ENCODE data around the gene CAMK2B. TPM values are rescaled to one million over a fixed set of nuclear protein-coding genes. Genes with fewer than 3 reads are reported as not detected.

CAMK2B gene
- total RNA-seq, 1 experiment from 2014 or later = not detected

- Histone ChIP-seq H3K27me3 (ENCODE audit: low read length) (no peaks in the 10 kb centered on the region), H3K79me2 (ENCODE audit: low read length) (no peaks in the 10 kb centered on the region), H3K9me3 (ENCODE audit: low read length) (no peaks in the 10 kb centered on the region), H3K4me2 (ENCODE audit: low read depth, low read length, poor library complexity, severe bottlenecking) (no peak overlapping the region), H3K4me1 (ENCODE audit: low read length) (no peaks in the 10 kb centered on the region), H4K20me1 (ENCODE audit: insufficient read depth, low read depth, low read length) (no peaks in the 10 kb centered on the region), H3K9me2 (replicated peaks; ENCODE audit: insufficient read depth, low read length) (no peaks in the 10 kb centered on the region), H3K36me3 (ENCODE audit: insufficient read depth, low read length) (no peaks in the 10 kb centered on the region), H2AFZ (ENCODE audit: low read length) (no peak overlapping the region), H3K27ac (ENCODE audit: low read length) (no peak overlapping the region), H3K4me3 (ENCODE audit: low read length) (no peak overlapping the region), H3K9ac (ENCODE audit: low read length) (no peak overlapping the region)
- no peak for DNase-seq
These were observed 135.2 kb downstream of the CAMK2B start for GRCh38 chr7:44189993-44190872.

GRCh38 chr7:44189286-44189992 is 136.0 kb downstream of the CAMK2B start, which contains the start of gene GCK:
Gene GCK, minus strand, starts transcription at chr7:44189439. Its CDS starts 486 bp downstream, at chr7:44188953.
- H2AFZ ChIP-seq (ENCODE audit: low read length) = no peak within 1 kb of the TSS
- H3K4me3 ChIP-seq (ENCODE audit: low read length) = no peak within 1 kb of the TSS
- H3K79me2 ChIP-seq (ENCODE audit: low read length) = no peaks in the 10 kb centered on the region
- H3K9ac ChIP-seq (ENCODE audit: low read length) = no peak within 1 kb of the TSS
- H3K4me1 ChIP-seq (ENCODE audit: low read length) = no peaks in the 10 kb centered on the region
- no peaks in the 10 kb centered on the region for H3K9me3 ChIP-seq (ENCODE audit: low read length)
- no peaks in the 10 kb centered on the region for H3K36me3 ChIP-seq (ENCODE audit: insufficient read depth, low read length)
- no peaks in the 10 kb centered on the region for H3K9me2 ChIP-seq (replicated peaks; ENCODE audit: insufficient read depth, low read length)
- DNase-seq = no peak
- no peak within 1 kb of the TSS for H3K27ac ChIP-seq (ENCODE audit: low read length)
- H3K4me2 ChIP-seq (ENCODE audit: low read depth, low read length, poor library complexity, severe bottlenecking) = no peak within 1 kb of the TSS
- no peaks in the 10 kb centered on the region for H4K20me1 ChIP-seq (ENCODE audit: insufficient read depth, low read depth, low read length)
- H3K27me3 ChIP-seq (ENCODE audit: low read length) = no peaks in the 10 kb centered on the region

- Histone ChIP-seq H3K4me2 (ENCODE audit: low read depth, low read length, poor library complexity, severe bottlenecking) (no peak overlapping the region), H3K4me3 (ENCODE audit: low read length) (no peak overlapping the region), H3K27ac (ENCODE audit: low read length) (no peak overlapping the region), H3K9me2 (replicated peaks; ENCODE audit: insufficient read depth, low read length) (no peaks in the 10 kb centered on the region), H3K27me3 (ENCODE audit: low read length) (no peaks in the 10 kb centered on the region), H3K9me3 (ENCODE audit: low read length) (no peaks in the 10 kb centered on the region), H4K20me1 (ENCODE audit: insufficient read depth, low read depth, low read length) (no peaks in the 10 kb centered on the region), H3K9ac (ENCODE audit: low read length) (no peak overlapping the region), H3K36me3 (ENCODE audit: insufficient read depth, low read length) (no peaks in the 10 kb centered on the region), H3K79me2 (ENCODE audit: low read length) (no peaks in the 10 kb centered on the region), H2AFZ (ENCODE audit: low read length) (no peak overlapping the region), H3K4me1 (ENCODE audit: low read length) (no peaks in the 10 kb centered on the region)
- no peak for DNase-seq
These were observed 136.7 kb downstream of the CAMK2B start for GRCh38 chr7:44188480-44189225.

- no peaks in the 10 kb centered on the region for H4K20me1 ChIP-seq (ENCODE audit: insufficient read depth, low read depth, low read length)
- H3K27ac ChIP-seq (ENCODE audit: low read length) = no peak overlapping the region
- no peaks in the 10 kb centered on the region for H3K27me3 ChIP-seq (ENCODE audit: low read length)
- no peaks in the 10 kb centered on the region for H3K36me3 ChIP-seq (ENCODE audit: insufficient read depth, low read length)
- no peaks in the 10 kb centered on the region for H3K4me1 ChIP-seq (ENCODE audit: low read length)
- no peaks in the 10 kb centered on the region for H3K9me3 ChIP-seq (ENCODE audit: low read length)
- no peak for DNase-seq
- H2AFZ ChIP-seq (ENCODE audit: low read length) = no peak overlapping the region
- H3K4me2 ChIP-seq (ENCODE audit: low read depth, low read length, poor library complexity, severe bottlenecking) = no peak overlapping the region
- no peaks in the 10 kb centered on the region for H3K79me2 ChIP-seq (ENCODE audit: low read length)
- H3K9ac ChIP-seq (ENCODE audit: low read length) = no peak overlapping the region
- no peak overlapping the region for H3K4me3 ChIP-seq (ENCODE audit: low read length)
- H3K9me2 ChIP-seq (replicated peaks; ENCODE audit: insufficient read depth, low read length) = no peaks in the 10 kb centered on the region
These were observed 137.6 kb downstream of the CAMK2B start for GRCh38 chr7:44187636-44188416.

- Histone ChIP-seq H3K27me3 (ENCODE audit: low read length) (no peaks in the 10 kb centered on the region), H3K27ac (ENCODE audit: low read length) (no peak overlapping the region), H3K9me3 (ENCODE audit: low read length) (no peaks in the 10 kb centered on the region), H2AFZ (ENCODE audit: low read length) (no peak overlapping the region), H3K9ac (ENCODE audit: low read length) (no peak overlapping the region), H3K9me2 (replicated peaks; ENCODE audit: insufficient read depth, low read length) (no peaks in the 10 kb centered on the region), H3K4me2 (ENCODE audit: low read depth, low read length, poor library complexity, severe bottlenecking) (no peak overlapping the region), H3K79me2 (ENCODE audit: low read length) (no peaks in the 10 kb centered on the region), H3K4me1 (ENCODE audit: low read length) (no peaks in the 10 kb centered on the region), H3K4me3 (ENCODE audit: low read length) (no peak overlapping the region), H4K20me1 (ENCODE audit: insufficient read depth, low read depth, low read length) (no peaks in the 10 kb centered on the region), H3K36me3 (ENCODE audit: insufficient read depth, low read length) (no peaks in the 10 kb centered on the region)
- no peak for DNase-seq
These were observed 138.7 kb downstream of the CAMK2B start for GRCh38 chr7:44186736-44187135.

GRCh38 chr7:44185729-44186128 is 139.7 kb downstream of the CAMK2B start:
- no peaks in the 10 kb centered on the region for H3K4me1 ChIP-seq (ENCODE audit: low read length)
- no peak overlapping the region for H3K4me2 ChIP-seq (ENCODE audit: low read depth, low read length, poor library complexity, severe bottlenecking)
- H2AFZ ChIP-seq (ENCODE audit: low read length) = no peak overlapping the region
- no peak overlapping the region for H3K9ac ChIP-seq (ENCODE audit: low read length)
- H3K9me3 ChIP-seq (ENCODE audit: low read length) = no peaks in the 10 kb centered on the region
- no peaks in the 10 kb centered on the region for H3K9me2 ChIP-seq (replicated peaks; ENCODE audit: insufficient read depth, low read length)
- no peak for DNase-seq
- peaks cover 3% of the 10 kb centered on the region; the same call in 1 of the 2 replicates for H3K27me3 ChIP-seq (ENCODE audit: low read length)
- H3K36me3 ChIP-seq (ENCODE audit: insufficient read depth, low read length) = no peaks in the 10 kb centered on the region
- H3K79me2 ChIP-seq (ENCODE audit: low read length) = no peaks in the 10 kb centered on the region
- H3K27ac ChIP-seq (ENCODE audit: low read length) = no peak overlapping the region
- H3K4me3 ChIP-seq (ENCODE audit: low read length) = no peak overlapping the region
- H4K20me1 ChIP-seq (ENCODE audit: insufficient read depth, low read depth, low read length) = no peaks in the 10 kb centered on the region

GRCh38 chr7:44184873-44185446 is 140.4 kb downstream of the CAMK2B start:
- Histone ChIP-seq H3K4me3 (ENCODE audit: low read length) (no peak overlapping the region), H2AFZ (ENCODE audit: low read length) (no peak overlapping the region), H3K27me3 (ENCODE audit: low read length) (peaks cover 3% of the 10 kb centered on the region; the same call in 1 of the 2 replicates), H3K4me2 (ENCODE audit: low read depth, low read length, poor library complexity, severe bottlenecking) (no peak overlapping the region), H3K36me3 (ENCODE audit: insufficient read depth, low read length) (no peaks in the 10 kb centered on the region), H3K79me2 (ENCODE audit: low read length) (no peaks in the 10 kb centered on the region), H3K27ac (ENCODE audit: low read length) (no peak overlapping the region), H3K9ac (ENCODE audit: low read length) (no peak overlapping the region), H3K9me3 (ENCODE audit: low read length) (no peaks in the 10 kb centered on the region), H3K9me2 (replicated peaks; ENCODE audit: insufficient read depth, low read length) (no peaks in the 10 kb centered on the region), H4K20me1 (ENCODE audit: insufficient read depth, low read depth, low read length) (no peaks in the 10 kb centered on the region), H3K4me1 (ENCODE audit: low read length) (no peaks in the 10 kb centered on the region)
- DNase-seq = no peak
